WTC11 (cell line): Measurements from ENCODE around the gene NLGN3. TPM values are rescaled to one million over a fixed set of nuclear protein-coding genes. Genes with fewer than 3 reads are reported as not detected.

Source experiments
- ATAC-seq: fragments of 200-7000 bp; cut with Tn5 transposase; 2 replicates; pipeline ENCODE4 v1.10.0; 2021; ENCODE audit warnings: mild to moderate bottlenecking, moderate library complexity
- CTCF ChIA-PET: fragments of 300-600 bp; sonication (Branson Sonifier 250); formaldehyde crosslinking; loops from one replicate; lab custom pipeline; 2021; ENCODE audit warnings: antibody characterized with exemption; lab: Charles Lee
- POLR2A ChIA-PET: fragments of 350-600 bp; sonication (Branson Sonifier 250); formaldehyde crosslinking; loops from one replicate; lab custom pipeline; 2021; ENCODE audit warnings: antibody characterized with exemption; lab: Charles Lee
- DNase-seq: peaks from one replicate; pipeline ENCODE4 v3.0.0; 2021; ENCODE audit warnings: low spot score
- H3K27ac Mint-ChIP-seq: 2 replicates; pipeline ENCODE4 v1.8.0; 2021; ENCODE audit warnings: mixed read lengths
- H3K27me3 Mint-ChIP-seq: 2 replicates; pipeline ENCODE4 v1.8.0; 2021; ENCODE audit warnings: low read depth, mild to moderate bottlenecking, moderate library complexity, mixed read lengths
- H3K36me3 Mint-ChIP-seq: 2 replicates; pipeline ENCODE4 v1.8.0; 2021; ENCODE audit warnings: mixed read lengths
- H3K4me1 Mint-ChIP-seq: 2 replicates; pipeline ENCODE4 v1.8.0; 2022; ENCODE audit warnings: mixed read lengths
- H3K4me3 Mint-ChIP-seq: 2 replicates; pipeline ENCODE4 v1.8.0; 2021; ENCODE audit warnings: mild to moderate bottlenecking, moderate library complexity, mixed read lengths
- H3K9me3 Mint-ChIP-seq: 2 replicates; pipeline ENCODE4 v1.8.0; 2021; ENCODE audit warnings: mixed read lengths
- ARID4B ChIP-seq: sonication (generic); formaldehyde crosslinking; IDR thresholded peaks from 2 replicates; pipeline ENCODE4 v1.8.0; 2023; ENCODE audit warnings: missing genetic modification reagents, mild to moderate bottlenecking, borderline replicate concordance
- ATF6 ChIP-seq: sonication (generic); formaldehyde crosslinking; IDR thresholded peaks from 2 replicates; pipeline ENCODE4 v1.8.1; 2023; ENCODE audit warnings: mild to moderate bottlenecking, missing genetic modification reagents
- CTCF ChIP-seq: fragments of 200-600 bp; IDR thresholded peaks from 2 replicates; pipeline ENCODE4 v1.8.0; 2022; ENCODE audit warnings: antibody characterized with exemption
- E2F4 ChIP-seq: sonication (generic); formaldehyde crosslinking; IDR thresholded peaks from 2 replicates; pipeline ENCODE4 v1.8.1; 2022; ENCODE audit warnings: low read depth, mild to moderate bottlenecking, moderate library complexity, missing genetic modification reagents, borderline replicate concordance
- HMGA2 ChIP-seq: fragments of 250-450 bp; sonication (Bioruptor Pico); IDR thresholded peaks from 2 replicates; pipeline ENCODE4 v1.4.0; 2021; ENCODE audit warnings: mild to moderate bottlenecking, moderate library complexity
- KAT7 ChIP-seq: sonication (generic); formaldehyde crosslinking; IDR thresholded peaks from 2 replicates; pipeline ENCODE4 v1.8.1; 2023; ENCODE audit warnings: missing genetic modification reagents, mild to moderate bottlenecking, borderline replicate concordance
- MXD4 ChIP-seq: fragments of 250-450 bp; sonication (Bioruptor Pico); IDR thresholded peaks from 2 replicates; pipeline ENCODE4 v1.8.0; 2021; ENCODE audit warnings: mild to moderate bottlenecking, moderate library complexity, borderline replicate concordance
- TEAD1 ChIP-seq: sonication (generic); formaldehyde crosslinking; IDR thresholded peaks from 2 replicates; pipeline ENCODE4 v1.8.0; 2022; ENCODE audit warnings: mild to moderate bottlenecking, missing genetic modification reagents
- TP53 ChIP-seq: sonication (generic); formaldehyde crosslinking; IDR thresholded peaks from 2 replicates; pipeline ENCODE4 v1.8.1; 2023; ENCODE audit warnings: mild to moderate bottlenecking, missing genetic modification reagents
- total RNA-seq: library from RNA; stranded (reverse); gene quantifications from 3 replicates; pipeline ENCODE4 v1.2.3, GENCODE V29; 2021
- TF ChIP-seq, protein P1 (sequence below): sonication (generic); formaldehyde crosslinking; IDR thresholded peaks from 2 replicates; pipeline ENCODE4 v1.8.1; 2022; ENCODE audit warnings: low read depth, missing genetic modification reagents, borderline replicate concordance
- TF ChIP-seq, protein P2 (sequence below): fragments of 250-450 bp; sonication (Bioruptor Pico); IDR thresholded peaks from 2 replicates; pipeline ENCODE4 v1.9.0; 2021; ENCODE audit warnings: mild to moderate bottlenecking
- TF ChIP-seq, protein P3 (sequence below): fragments of 250-450 bp; sonication (Bioruptor Pico); IDR thresholded peaks from 2 replicates; pipeline ENCODE4 v1.8.0; 2021; ENCODE audit warnings: mild to moderate bottlenecking

Gene NLGN3
- total RNA-seq, 1 experiment from 2014 or later: 10.8 TPM

- TF ChIP-seq, protein P1, sequence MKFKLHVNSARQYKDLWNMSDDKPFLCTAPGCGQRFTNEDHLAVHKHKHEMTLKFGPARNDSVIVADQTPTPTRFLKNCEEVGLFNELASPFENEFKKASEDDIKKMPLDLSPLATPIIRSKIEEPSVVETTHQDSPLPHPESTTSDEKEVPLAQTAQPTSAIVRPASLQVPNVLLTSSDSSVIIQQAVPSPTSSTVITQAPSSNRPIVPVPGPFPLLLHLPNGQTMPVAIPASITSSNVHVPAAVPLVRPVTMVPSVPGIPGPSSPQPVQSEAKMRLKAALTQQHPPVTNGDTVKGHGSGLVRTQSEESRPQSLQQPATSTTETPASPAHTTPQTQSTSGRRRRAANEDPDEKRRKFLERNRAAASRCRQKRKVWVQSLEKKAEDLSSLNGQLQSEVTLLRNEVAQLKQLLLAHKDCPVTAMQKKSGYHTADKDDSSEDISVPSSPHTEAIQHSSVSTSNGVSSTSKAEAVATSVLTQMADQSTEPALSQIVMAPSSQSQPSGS (CRISPR knock-in tag): no peak
- no peak for TF ChIP-seq CTCF
- TF ChIP-seq, protein P2, sequence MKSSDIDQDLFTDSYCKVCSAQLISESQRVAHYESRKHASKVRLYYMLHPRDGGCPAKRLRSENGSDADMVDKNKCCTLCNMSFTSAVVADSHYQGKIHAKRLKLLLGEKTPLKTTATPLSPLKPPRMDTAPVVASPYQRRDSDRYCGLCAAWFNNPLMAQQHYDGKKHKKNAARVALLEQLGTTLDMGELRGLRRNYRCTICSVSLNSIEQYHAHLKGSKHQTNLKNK (CRISPR knock-in tag): no peak
- TF ChIP-seq, protein P3, sequence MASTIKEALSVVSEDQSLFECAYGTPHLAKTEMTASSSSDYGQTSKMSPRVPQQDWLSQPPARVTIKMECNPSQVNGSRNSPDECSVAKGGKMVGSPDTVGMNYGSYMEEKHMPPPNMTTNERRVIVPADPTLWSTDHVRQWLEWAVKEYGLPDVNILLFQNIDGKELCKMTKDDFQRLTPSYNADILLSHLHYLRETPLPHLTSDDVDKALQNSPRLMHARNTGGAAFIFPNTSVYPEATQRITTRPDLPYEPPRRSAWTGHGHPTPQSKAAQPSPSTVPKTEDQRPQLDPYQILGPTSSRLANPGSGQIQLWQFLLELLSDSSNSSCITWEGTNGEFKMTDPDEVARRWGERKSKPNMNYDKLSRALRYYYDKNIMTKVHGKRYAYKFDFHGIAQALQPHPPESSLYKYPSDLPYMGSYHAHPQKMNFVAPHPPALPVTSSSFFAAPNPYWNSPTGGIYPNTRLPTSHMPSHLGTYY (CRISPR knock-in tag): no peak
- TF ChIP-seq KAT7 (CRISPR knock-in tag): no peak
- no peak for TF ChIP-seq HMGA2 (CRISPR knock-in tag)
- no peak for TF ChIP-seq E2F4 (CRISPR knock-in tag)
- TF ChIP-seq TEAD1 (CRISPR knock-in tag): no peak
- no peak for TF ChIP-seq MXD4 (CRISPR knock-in tag)
- no peak for TF ChIP-seq ARID4B (CRISPR knock-in tag)
- no peak for TF ChIP-seq TP53 (CRISPR knock-in tag)
- ChIA-PET CTCF (no interaction called here), POLR2A (no interaction called here)
- ATAC-seq (no peak), DNase-seq (no peak)
- peaks cover 45% of the 10 kb centered on the region for H3K27me3 Mint-ChIP-seq
- no peak overlapping the region for H3K4me3 Mint-ChIP-seq
- no peaks in the 10 kb centered on the region for H3K36me3 Mint-ChIP-seq
- peaks cover 36% of the 10 kb centered on the region for H3K4me1 Mint-ChIP-seq
- no peaks in the 10 kb centered on the region for H3K9me3 Mint-ChIP-seq
- H3K27ac Mint-ChIP-seq: no peak overlapping the region
These were observed 36.8 kb upstream of the NLGN3 start for GRCh38 chrX:71107762-71108360.

GRCh38 chrX:71109051-71109450, 35.6 kb upstream of the NLGN3 start:
- TF ChIP-seq ARID4B (CRISPR knock-in tag) (no peak), ATF6 (no peak)
- Mint-ChIP-seq H3K36me3 (no peaks in the 10 kb centered on the region), H3K27ac (no peak overlapping the region), H3K4me3 (no peak overlapping the region), H3K4me1 (peaks cover 31% of the 10 kb centered on the region), H3K9me3 (no peaks in the 10 kb centered on the region), H3K27me3 (peaks cover 53% of the 10 kb centered on the region)
- ChIA-PET CTCF (no interaction called here), POLR2A (no interaction called here)
- DNase-seq (no peak), ATAC-seq (no peak)
